ENCODE measurements around the gene TTC16.
"Not testable (repeated sequence)": the region's sequence is repeated elsewhere in the genome, so short reads cannot be mapped to it uniquely, and the experiment has no call there.

TTC16 gene

DNA sequence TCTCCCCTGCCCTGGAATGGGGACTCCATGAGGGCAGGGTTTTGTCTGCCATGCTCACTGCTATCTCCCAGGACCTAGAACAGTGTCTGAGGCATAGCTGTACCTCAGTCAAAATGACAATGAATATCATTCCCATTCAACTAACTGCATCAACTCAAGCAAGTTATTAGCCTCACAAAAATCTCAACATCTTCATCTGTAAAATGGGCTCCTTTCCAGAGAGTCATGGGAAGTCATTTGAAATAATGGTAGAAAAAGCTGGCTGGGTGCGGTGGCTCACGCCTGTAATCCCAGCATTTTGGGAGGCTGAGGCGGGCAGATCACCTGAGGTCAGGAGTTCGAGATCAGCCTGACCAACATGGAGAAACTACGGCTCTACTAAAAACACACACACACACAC is 53.2 kb downstream of the TTC16 start:
- DNase-seq (ENCODE audit: low read depth): no peak

- DNase-seq (ENCODE audit: low read depth): no peak
Measured at GRCh38 chr9:127769929-127770582, 54.2 kb downstream of the TTC16 start.

DNA sequence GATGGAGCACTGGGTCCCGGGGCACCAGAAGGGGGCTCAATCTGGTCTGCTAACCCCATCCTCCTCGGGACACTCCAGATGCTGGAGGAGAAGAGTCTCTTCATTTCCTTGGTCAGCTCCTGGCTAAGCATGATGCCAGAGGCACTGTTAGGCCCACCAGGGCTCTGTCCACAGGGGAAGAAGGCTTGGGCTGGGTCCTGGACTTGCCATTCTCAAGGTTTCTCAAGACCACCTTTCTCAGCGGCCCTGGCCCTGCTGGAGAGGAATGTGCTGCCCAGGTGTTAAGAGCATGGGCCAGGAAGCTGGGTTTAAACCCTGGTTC is 54.7 kb downstream of the TTC16 start:
- no peak for DNase-seq (ENCODE audit: low read depth)

- DNase-seq (ENCODE audit: low read depth): peak; percentile 88
Measured at GRCh38 chr9:127770905-127771569, 55.2 kb downstream of the TTC16 start.

- DNase-seq (ENCODE audit: low read depth): no peak
Measured at GRCh38 chr9:127771570-127772189, 55.8 kb downstream of the TTC16 start.

DNA sequence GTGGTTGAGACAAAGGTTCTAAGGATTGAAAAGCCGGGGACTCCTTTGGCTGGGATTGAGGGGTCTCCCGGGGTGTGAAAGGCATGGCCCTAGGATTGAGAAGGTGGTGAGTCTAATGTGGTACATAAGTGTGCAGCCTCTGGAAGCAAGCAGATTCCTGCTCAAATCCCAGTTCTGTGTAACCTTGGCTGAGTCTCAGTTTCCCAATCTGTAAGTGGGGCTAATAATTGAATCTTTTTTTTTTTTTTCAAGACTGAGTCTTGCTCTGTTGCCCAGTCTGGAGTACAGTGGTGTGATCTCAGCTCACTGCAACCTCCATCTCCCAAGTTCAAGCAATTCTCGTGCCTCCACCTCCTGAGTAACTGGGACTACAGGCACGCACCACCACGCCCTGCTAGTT is 56.7 kb downstream of the TTC16 start:
- no peak for DNase-seq (ENCODE audit: low read depth)

- DNase-seq (ENCODE audit: low read depth): no peak
Measured at GRCh38 chr9:127773272-127773671, 57.4 kb downstream of the TTC16 start.

GRCh38 chr9:127773981-127774380 is 58.1 kb downstream of the TTC16 start:
- no peak for DNase-seq (ENCODE audit: low read depth)

GRCh38 chr9:127776195-127776923 is 60.5 kb downstream of the TTC16 start:
- DNase-seq (ENCODE audit: low read depth): peak; percentile 60

GRCh38 chr9:127776924-127777289 is 61.0 kb downstream of the TTC16 start:
- no peak for DNase-seq (ENCODE audit: low read depth)

- no peak for DNase-seq (ENCODE audit: low read depth)
Measured at GRCh38 chr9:127777368-127777980, 61.6 kb downstream of the TTC16 start.

DNA sequence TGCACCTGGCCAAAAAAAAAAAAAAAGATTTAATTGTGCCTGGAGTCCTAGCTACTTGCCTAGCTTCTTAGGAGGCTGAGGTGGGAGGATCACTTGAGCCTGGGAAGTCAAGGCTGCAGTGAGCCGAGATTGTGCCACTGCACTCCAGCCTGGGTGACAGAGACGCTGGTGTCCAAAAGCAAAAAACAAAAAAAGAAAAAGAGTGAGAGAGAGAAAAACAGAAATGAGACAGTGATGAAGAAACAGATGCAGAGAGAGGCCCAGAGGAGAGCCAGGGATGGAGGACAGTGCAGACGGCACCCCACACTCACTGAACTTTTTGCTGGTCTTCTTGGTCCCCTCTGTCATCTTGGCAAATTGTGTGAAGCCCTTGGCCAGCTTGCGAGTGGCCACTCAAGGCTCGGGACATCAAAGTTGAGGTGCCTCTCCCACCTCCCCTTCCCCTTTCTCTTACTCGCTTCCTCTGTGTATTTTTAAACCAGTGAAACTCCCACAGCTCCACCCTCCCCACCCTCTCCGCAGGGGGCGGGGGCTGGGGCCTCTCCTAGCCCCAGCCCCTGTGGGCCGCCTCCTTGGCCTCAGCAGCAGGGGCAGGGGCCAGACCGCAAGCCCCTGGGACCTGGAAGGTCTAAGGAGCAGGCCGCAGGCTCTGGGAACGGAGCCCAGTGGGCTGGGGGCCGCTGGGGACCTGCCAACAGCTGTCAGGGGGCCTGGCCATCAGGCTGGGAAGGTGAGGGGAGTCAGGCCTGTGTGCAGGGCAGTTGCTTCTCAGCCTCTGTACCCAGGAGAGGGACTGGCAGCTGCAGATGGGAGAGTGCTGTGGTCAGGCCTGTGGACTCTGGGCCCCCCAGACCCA is 62.6 kb downstream of the TTC16 start, which contains the start of gene SH2D3C:
TSS of gene SH2D3C (minus strand) at position 387 of the 856 bp plus-strand sequence. CDS start at position 348, 39 bp downstream.
- no peak for DNase-seq (ENCODE audit: low read depth)

GRCh38 chr9:127779136-127779981 is 63.5 kb downstream of the TTC16 start:
- peak; percentile 55 for DNase-seq (ENCODE audit: low read depth)

- DNase-seq (ENCODE audit: low read depth): no peak
Measured at GRCh38 chr9:127780126-127780885, 64.4 kb downstream of the TTC16 start.

- DNase-seq (ENCODE audit: low read depth): not testable (repeated sequence)
Measured at GRCh38 chr9:127780909-127781308, 65.0 kb downstream of the TTC16 start.

Measured in activated gamma-delta T cell treated with anti-CD3 and anti-CD28 coated beads, Interleukin-2, amount 50 U/mL, for 16 hours (primary cell).